ENCODE measurements around the gene MINPP1. TPM values are rescaled to one million over a fixed set of nuclear protein-coding genes. Genes with fewer than 3 reads are reported as not detected.

MINPP1 gene
- total and polyA plus RNA-seq, 2 of the 13 experiments (the other 11 are each of a cell fraction or from before 2014, with no cell fraction given), result 19.2 to 53.7 TPM

DNA sequence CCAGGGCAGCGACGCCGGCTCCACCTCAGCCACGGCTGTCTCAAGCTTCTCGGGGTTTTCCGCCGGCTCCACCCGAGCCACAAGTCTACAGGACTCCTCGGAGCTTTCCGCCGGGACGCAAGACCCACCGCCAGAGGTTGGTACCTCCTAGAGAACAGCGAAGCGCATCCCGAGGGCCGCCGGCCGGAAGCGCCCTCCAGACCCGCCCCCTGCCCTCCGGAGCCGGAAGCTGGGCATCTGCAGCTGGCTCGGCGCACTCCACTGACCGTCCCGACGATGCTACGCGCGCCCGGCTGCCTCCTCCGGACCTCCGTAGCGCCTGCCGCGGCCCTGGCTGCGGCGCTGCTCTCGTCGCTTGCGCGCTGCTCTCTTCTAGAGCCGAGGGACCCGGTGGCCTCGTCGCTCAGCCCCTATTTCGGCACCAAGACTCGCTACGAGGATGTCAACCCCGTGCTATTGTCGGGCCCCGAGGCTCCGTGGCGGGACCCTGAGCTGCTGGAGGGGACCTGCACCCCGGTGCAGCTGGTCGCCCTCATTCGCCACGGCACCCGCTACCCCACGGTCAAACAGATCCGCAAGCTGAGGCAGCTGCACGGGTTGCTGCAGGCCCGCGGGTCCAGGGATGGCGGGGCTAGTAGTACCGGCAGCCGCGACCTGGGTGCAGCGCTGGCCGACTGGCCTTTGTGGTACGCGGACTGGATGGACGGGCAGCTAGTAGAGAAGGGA lies at the start of gene MINPP1 (continued):
- 0 out of 2 replicates have a peak, but pooled peaks have one; percentile 55 for TF ChIP-seq KDM3A (CRISPR knock-in tag; IDR thresholded peaks at IDR 0.05; ENCODE audit: low read depth)
- peak; percentile 55; the same call in 1 of the 2 replicates for TF ChIP-seq CREB1 (IDR thresholded peaks at IDR 0.05)
- no peak for TF ChIP-seq CREB1 (CRISPR knock-in tag; IDR thresholded peaks at IDR 0.05)
- TF ChIP-seq, protein P1, sequence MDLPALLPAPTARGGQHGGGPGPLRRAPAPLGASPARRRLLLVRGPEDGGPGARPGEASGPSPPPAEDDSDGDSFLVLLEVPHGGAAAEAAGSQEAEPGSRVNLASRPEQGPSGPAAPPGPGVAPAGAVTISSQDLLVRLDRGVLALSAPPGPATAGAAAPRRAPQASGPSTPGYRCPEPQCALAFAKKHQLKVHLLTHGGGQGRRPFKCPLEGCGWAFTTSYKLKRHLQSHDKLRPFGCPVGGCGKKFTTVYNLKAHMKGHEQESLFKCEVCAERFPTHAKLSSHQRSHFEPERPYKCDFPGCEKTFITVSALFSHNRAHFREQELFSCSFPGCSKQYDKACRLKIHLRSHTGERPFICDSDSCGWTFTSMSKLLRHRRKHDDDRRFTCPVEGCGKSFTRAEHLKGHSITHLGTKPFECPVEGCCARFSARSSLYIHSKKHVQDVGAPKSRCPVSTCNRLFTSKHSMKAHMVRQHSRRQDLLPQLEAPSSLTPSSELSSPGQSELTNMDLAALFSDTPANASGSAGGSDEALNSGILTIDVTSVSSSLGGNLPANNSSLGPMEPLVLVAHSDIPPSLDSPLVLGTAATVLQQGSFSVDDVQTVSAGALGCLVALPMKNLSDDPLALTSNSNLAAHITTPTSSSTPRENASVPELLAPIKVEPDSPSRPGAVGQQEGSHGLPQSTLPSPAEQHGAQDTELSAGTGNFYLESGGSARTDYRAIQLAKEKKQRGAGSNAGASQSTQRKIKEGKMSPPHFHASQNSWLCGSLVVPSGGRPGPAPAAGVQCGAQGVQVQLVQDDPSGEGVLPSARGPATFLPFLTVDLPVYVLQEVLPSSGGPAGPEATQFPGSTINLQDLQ (CRISPR knock-in tag; IDR thresholded peaks at IDR 0.05), result peak; percentile 75
- peak; percentile 59; the same call in 1 of the 2 replicates for TF ChIP-seq PHF21A (CRISPR knock-in tag; IDR thresholded peaks at IDR 0.05)
- no peak for TF ChIP-seq CBX5 (CRISPR knock-in tag; IDR thresholded peaks at IDR 0.05; ENCODE audit: borderline replicate concordance)
- 0 out of 2 replicates have a peak, but pooled peaks have one; percentile 77 for TF ChIP-seq ARHGAP35 (CRISPR knock-in tag; IDR thresholded peaks at IDR 0.05; ENCODE audit: borderline replicate concordance)
- peak; percentile 45 for TF ChIP-seq MED1 (CRISPR knock-in tag; IDR thresholded peaks at IDR 0.05)
- peak; percentile 59; the same call in 1 of the 2 replicates for TF ChIP-seq ZNF430 (CRISPR knock-in tag; IDR thresholded peaks at IDR 0.05)
- no peak for TF ChIP-seq MAZ (IDR thresholded peaks at IDR 0.05; ENCODE audit: borderline replicate concordance, low read depth, low read length)
- peak; percentile 40; the same call in 1 of the 2 replicates for TF ChIP-seq MAZ (CRISPR knock-in tag; IDR thresholded peaks at IDR 0.05; ENCODE audit: low read depth)
- peak; percentile 66; the same call in 1 of the 2 replicates for TF ChIP-seq FOXK1 (CRISPR knock-in tag; IDR thresholded peaks at IDR 0.05; ENCODE audit: borderline replicate concordance, low read depth)
- peak; percentile 44; the same call in 1 of the 2 replicates for TF ChIP-seq ZSCAN25 (CRISPR knock-in tag; IDR thresholded peaks at IDR 0.05)
- TF ChIP-seq DR1 (CRISPR knock-in tag; IDR thresholded peaks at IDR 0.05), result no peak; the same call in 1 of the 2 replicates
- TF ChIP-seq POGZ (CRISPR knock-in tag; IDR thresholded peaks at IDR 0.05), result peak; percentile 84
- TF ChIP-seq, protein P2, sequence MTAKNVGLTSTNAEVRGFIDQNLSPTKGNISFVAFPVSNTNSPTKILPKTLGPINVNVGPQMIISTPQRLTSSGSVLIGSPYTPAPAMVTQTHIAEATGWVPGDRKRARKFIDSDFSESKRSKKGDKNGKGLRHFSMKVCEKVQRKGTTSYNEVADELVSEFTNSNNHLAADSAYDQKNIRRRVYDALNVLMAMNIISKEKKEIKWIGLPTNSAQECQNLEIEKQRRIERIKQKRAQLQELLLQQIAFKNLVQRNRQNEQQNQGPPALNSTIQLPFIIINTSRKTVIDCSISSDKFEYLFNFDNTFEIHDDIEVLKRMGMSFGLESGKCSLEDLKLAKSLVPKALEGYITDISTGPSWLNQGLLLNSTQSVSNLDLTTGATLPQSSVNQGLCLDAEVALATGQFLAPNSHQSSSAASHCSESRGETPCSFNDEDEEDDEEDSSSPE (CRISPR knock-in tag; IDR thresholded peaks at IDR 0.05), result peak; percentile 62; the same call in 1 of the 2 replicates
- TF ChIP-seq POLR2AphosphoS2 (IDR thresholded peaks at IDR 0.05; ENCODE audit: low read depth, low read length), result no peak
- TF ChIP-seq GABPB1 (CRISPR knock-in tag; IDR thresholded peaks at IDR 0.05), result peak; percentile 98
- no peak for TF ChIP-seq MBNL3 (CRISPR knock-in tag; conservative IDR thresholded peaks at IDR 0.05)
- peak; percentile 84 for TF ChIP-seq ZBTB38 (CRISPR knock-in tag; IDR thresholded peaks at IDR 0.05)
- TF ChIP-seq, protein P3, sequence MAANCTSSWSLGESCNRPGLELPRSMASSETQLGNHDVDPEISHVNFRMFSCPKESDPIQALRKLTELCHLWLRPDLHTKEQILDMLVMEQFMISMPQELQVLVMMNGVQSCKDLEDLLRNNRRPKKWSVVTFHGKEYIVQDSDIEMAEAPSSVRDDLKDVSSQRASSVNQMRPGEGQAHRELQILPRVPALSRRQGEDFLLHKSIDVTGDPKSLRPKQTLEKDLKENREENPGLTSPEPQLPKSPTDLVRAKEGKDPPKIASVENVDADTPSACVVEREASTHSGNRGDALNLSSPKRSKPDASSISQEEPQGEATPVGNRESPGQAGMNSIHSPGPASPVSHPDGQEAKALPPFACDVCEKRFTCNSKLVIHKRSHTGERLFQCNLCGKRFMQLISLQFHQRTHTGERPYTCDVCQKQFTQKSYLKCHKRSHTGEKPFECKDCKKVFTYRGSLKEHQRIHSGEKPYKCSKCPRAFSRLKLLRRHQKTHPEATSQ (CRISPR knock-in tag; IDR thresholded peaks at IDR 0.05; ENCODE audit: borderline replicate concordance), result 0 out of 2 replicates have a peak, but pooled peaks have one; percentile 49
- TF ChIP-seq ZSCAN22 (CRISPR knock-in tag; IDR thresholded peaks at IDR 0.05), result no peak
- TF ChIP-seq GTF3A (CRISPR knock-in tag; conservative IDR thresholded peaks at IDR 0.05), result 0 out of 2 replicates have a peak, but pooled peaks have one; percentile 47
- peak; percentile 25; the same call in 1 of the 2 replicates for TF ChIP-seq ZIK1 (CRISPR knock-in tag; IDR thresholded peaks at IDR 0.05; ENCODE audit: borderline replicate concordance, low read depth)
- 0 out of 2 replicates have a peak, but pooled peaks have one; percentile 9 for TF ChIP-seq ZNF296 (CRISPR knock-in tag; conservative IDR thresholded peaks at IDR 0.05)
- no peak for TF ChIP-seq NR3C1 (CRISPR knock-in tag; IDR thresholded peaks at IDR 0.05)

Measured in HepG2 (cell line).